Left hindlimb (tissue), 1 donor: ENCODE data around the gene MECR.
"Not testable (repeated sequence)": the region's sequence is repeated elsewhere in the genome, so short reads cannot be mapped to it uniquely, and the experiment has no call there.

Experiments
- DNase-seq: peaks from one replicate; pipeline ENCODE4 v3.0.0-alpha.2; 2018

MECR gene

DNA sequence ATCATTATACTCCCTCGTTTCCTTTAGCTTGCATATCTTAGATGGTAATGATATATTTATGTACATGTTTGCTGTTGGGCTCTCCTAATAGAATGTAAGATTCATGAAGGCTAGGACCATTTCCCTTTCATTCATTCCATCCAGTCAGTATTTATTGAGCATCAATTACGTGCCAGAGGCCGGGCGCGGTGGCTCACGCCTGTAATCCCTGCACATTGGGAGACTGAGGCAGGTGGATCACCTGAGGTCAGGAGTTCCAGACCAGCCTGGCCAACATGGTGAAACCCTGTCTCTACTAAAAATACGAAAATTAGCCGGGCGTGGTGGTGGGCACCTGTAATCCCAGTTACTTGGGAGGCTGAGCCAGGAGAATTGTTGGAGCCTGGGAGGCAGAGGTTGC lies 4.1 kb upstream of the MECR start:
- DNase-seq = not testable (repeated sequence)

DNA sequence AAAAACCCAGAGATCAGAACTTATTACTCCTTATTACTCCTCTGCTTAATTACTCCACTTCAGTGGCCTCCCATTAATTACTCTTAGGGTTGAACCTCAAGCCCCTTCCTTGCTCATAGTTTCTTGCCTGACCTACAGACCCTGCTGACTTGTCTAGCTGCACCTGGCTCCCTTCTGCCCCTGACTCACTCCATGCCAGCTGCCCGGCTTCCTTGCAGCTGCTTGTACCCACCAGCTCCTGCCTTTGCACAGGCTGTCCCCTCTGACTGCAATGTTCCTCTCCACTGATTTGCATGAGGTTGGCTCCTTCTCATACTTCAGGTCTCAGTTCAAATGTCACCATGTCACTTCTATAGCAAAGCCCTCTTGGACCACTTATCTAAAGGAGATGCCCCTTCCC lies 3.7 kb upstream of the MECR start:
- no peak for DNase-seq

DNA sequence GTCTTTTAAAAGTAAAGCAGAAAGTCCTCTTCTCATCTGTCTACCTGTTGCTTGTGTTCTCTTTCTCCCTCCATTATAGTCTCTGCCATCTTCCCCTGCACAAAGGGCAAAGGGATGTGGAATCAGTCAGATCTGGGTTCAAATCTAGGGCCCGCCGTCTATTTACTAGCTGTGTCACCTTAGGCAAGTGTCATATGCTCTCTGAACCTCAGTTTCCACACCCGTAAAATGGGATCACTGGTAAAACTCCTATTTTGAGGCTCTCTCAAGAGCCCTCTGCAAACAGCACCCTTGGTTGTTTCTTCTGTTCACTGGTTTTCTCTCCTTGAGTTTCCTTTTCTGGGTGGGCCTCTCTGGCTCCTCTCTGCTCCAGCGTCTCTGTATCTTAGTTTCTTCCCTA lies 3.0 kb upstream of the MECR start:
- no peak for DNase-seq

DNA sequence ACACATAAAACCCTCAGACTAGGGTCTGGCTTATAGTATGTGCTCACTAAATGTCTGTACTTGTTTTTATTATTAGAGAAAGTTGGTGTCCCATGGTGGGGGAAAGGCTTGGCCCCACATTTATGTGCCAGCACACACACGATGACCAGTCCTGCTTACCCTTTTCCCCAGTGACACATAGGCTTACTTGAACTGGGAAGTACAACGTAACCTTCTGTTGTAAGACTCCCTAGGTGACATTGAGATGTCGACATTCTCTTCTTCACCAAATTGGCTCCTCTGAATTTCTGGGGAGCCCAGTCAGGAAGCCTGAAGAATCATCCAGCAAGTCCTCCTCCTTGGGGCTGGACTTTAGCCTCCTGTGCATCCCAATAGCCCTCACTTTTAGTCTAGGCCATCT lies 1.7 kb upstream of the MECR start:
- no peak for DNase-seq

DNA sequence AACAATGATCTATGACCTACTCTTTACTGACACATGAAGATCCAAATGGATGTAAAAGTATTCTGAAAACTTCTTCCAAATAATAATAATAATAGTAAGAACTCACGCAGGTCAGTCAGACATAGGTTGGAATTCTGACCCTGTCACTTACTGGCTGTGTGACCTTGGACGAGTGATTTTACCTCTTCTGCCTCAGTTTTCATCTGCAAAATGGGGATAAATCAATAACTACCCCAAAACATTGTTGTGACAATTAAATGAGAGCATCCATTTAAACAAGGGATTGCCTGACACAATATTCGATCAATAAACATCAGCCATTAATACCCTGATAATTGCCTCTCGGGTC lies 556 bp downstream of the MECR start:
- no peak for DNase-seq

DNA sequence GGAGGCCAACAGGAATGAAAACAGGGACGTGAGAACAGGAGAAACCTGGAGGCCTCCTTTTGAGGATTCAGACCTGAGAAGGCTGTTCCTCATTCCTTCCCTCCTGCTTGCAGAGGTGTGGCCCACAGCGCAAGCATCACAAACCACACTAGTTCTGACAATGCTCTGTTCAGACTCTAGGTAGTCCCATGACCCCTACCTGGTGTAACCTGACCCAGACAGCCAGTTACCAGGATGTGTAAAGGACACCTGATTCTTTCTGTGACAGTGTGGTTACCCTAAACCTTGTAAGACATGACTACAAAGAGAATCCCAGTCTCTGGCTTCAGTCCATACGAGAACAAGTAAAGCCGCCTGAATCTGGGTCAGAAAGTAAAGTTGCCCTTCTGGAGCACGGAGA lies 3.2 kb downstream of the MECR start:
- no peak for DNase-seq

DNA sequence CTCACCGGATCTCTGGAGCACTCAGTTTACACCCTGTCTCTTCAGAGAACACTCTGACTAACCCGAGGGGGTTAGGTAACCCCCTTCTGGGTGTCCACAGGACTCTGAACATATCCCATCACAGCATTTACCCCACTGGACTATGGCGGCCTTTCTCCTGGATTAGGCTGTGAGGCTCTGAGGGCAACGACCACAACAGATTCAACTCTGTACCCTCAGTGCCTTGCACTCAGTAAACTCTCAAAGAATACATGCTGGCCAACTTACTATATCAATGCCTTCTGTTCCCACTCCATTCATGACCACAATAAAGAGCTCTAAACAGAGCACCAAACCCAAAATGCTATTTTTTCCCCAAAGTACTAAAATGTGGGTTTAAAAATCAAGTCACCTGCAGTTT lies 5.4 kb downstream of the MECR start:
- DNase-seq = no peak

DNA sequence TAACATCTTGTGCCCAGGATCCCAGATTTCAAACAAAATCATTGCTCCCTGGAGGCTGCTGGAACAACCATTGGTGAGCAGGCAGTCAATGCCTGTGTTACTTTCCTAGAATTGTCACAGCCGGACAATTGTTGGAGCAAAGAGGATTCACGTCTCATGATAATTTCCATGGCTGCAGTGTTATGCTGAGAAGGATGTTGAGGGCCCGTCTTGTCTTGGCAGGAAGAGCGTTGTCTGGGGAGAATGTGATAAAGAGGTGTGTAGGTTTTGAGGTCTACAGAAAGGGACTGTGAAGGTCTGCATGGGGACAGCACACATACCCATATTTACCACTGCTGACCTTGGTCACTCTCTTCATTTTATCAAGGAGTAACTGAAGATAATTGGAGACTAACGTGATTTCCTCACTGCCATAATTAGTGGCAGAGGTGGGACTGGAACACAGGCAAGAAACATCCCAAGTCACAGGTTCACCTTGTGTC lies 6.3 kb downstream of the MECR start:
- no peak for DNase-seq

DNA sequence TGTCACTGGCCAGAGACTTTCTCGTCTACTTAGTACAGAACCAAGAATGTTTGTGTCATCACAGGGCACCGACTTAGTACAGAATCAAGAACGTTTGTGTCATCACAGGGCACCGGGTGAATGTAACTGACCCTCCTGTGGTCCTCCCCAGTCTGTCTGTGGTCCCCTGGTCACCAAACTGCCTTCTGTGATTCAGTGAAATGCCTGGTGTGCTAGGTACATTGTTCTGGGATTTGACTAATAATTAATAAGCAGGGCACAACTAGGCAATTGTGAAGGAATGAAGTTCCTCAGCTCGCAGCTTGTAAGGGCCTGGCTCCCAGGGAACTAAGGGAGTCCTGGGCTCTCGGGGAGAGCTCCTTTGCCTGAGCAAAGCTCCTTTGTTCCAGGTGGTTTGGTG lies 7.2 kb downstream of the MECR start:
- DNase-seq = no peak

DNA sequence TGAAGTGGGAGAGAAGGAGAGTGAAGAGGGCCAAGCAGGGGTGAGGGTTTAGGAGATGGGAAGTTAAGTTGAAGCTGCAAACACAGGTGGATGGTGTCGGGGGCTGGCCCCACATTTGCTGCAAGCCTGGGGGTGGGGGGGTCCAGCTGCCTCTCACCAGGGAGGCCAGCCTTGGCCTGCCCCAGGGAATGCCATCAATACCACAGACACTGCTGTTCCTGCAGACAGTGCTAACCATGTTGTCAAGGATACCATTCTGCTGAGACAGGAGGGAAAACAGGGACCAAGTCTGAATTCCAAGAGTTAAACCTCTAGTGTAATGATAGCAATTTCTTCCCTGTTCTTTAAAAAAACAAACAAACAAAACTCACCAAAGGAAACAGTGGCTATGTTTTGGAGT lies 8.0 kb downstream of the MECR start:
- no peak for DNase-seq

DNA sequence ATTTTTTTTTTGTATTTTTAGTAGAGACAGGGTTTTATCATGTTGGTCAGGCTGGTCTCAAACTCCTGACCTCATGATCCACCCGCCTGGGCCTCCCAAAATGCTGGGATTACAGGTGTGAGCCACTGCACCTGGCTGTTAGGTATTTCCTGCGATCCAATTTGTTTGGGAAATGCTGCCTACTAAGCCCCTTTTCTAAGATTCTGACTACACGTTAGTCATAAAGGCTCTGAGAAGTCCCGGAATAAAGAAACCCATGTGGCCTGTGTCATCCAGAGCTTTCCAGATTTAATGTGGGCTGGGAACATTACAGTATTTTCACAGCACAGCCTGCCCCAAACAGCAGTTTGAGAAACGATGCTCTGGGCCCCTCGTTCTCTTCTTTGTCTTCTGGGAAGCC lies 8.5 kb downstream of the MECR start:
- DNase-seq = not testable (repeated sequence)

DNA sequence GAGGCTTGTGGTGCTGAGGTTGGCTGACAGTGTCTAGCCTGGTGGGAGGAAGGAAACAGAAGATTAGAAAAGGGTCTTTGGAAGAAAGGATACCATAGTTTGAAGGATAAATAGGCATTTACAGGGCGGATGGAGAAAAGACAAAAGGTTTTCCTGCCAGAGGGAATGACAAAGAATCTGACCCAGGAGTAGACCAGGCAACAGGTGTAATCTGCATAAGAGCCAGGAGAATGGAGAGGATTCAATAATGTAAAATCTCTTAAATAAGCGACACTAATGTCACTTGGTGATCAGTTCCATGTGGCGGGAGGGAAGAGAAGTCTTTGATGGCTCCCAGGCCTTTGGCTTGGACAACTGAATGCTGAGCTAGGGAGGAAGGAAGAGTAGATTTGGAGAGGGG lies 9.4 kb downstream of the MECR start:
- DNase-seq = no peak

DNA sequence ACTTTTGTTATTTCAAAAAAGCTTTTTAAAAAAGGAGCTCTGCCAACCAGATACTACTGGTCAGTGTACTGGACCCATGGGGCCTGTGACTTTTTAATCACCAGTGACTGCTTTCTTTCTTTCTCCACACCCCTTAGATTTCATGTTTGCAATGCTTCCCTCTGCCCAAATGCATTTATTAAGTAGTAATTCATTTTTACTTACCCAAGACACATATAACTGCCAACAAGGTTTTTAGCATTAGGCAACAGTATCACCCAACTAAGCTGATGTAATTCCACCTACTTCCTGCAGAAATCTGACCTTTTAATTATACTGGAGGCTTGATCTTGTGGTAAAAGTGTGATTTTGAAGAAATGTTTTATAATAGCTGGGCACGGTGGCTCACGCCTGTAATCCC lies 12.5 kb downstream of the MECR start:
- DNase-seq = no peak

DNA sequence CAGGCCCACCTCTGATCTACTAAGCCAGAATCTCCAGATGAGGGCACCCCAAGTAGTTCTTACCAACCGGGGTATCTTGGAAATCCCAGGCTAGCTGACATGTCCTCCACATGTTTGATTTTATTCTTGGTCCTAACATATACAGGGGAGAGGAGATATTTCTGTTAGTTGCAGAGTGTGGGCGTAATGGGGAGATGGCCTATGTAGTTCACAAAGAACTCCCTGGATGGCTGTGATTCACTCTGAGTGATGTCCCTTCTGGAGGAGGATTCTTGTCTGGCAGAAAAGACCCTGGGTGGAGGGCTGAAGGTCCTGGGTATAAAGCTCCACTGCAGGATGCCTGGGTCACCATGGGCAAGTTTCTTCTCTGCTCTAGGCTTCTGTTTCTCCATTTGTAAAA lies 13.1 kb downstream of the MECR start:
- no peak for DNase-seq

DNA sequence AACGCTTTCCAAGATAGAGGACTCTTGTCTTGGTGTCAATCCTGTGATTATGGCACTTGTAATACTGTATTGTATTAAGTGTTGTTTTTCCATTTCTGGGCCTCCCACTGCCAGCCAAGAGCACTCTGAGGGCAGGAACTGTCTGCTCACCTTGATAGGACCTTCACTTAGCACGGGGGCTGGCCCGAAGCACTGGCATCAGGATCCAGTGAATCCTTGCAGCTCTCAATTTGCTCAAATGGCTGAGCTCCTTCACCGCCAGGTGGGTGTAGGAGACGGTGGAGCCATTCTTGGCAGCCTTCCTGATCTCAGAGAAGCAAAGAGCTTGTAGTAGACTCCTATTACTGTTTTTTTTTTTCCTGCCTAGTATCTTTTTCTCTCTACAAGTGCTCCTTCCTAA lies 17.7 kb downstream of the MECR start:
- DNase-seq = no peak

DNA sequence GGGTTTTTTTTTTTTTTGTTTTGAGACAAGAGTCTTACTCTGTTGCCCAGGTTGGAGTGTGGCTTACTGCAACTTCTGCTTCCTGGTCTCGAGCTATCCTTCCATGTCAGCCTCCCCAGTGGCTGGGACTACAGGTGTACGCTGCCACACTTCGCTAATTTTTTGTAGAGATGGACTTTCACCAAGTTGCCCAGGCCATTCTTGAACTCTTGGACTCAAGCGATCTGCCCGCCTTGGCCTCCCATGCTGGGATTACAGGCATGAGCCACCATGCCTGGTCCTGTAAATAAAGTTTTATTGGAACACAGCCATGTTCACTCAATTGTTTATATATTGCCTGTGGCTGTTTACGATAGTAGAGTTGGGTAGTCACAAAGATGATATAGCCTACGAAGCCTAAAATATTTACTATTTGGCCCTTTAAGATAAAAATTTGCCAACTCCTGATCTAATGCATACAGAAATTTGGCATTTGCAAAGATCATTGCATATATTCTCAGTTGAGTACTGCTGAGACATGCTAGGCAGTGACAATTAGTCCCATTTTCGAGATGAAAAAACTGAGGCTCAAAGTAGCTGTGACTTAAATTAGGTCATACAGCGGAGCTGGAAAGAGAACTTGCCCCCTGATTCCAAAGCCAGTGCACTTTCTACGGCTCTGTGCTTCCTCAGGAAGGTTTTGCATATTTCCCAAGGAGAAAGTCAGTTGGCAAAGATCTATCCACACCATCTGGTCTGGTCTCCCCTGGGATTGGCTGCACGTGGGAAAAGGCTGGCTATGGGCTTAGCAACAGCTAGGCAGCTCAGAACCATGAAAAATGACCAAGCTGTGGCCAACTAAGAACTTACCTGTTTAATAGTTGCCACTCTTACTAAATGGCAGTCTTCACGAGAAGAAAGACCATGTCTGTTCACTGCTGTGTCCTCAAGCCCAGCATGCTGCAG lies 19.4 kb downstream of the MECR start:
- DNase-seq = no peak

DNA sequence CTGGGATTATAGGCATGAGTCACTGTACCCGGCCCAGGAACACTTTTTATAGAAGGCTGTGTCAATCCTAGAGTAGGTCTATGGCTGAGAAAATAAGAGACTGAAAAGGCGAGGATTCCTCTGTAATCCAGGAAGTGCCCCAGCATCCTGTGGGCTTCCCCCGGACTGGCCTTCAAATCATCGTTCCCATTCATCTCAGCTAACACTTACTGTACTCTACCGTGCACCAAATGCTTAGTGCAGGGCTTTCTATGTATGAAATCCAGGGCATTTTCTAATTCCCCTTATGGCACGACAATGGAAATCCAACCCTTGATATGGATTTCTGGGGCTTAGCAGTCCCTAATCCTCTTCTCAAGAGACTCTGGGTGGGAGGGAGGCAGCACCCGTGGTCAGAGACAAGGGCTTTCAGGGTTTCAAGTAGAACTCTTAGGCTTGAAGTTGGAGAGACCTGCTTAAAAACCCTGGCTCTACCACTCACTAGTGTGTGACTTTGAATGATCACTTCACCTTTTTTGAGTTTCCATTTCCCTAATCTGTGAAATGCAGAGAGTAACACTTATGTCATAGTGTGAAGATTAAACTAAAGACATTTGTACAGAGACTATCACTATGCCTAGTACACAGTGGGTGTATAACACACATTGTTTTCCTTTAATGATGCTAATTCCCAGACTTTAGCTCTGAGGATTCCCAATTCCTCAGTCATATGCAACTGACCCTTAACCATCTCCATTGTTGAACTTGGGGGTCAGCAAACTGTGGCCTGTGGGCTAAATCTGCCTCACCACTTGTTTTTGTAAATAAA lies 20.3 kb downstream of the MECR start:
- DNase-seq = no peak

DNA sequence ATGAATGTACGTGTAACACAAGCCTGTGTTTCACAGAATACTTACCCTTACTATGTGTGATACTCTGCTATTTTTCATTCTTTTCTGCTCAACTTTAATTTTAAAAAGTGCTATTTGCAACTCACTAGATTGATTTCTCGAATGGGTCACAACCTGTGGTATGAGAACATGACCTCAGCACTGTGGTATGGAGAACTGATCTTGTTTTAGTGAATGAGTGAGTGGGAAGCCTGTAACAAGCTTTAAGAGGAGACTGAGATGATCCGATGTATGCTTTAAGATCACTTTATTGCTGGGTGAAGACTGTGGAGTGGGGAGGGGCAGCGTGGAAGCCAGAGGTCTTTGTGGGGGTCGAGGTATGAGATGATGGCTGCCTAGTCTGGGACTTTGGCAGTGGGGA lies 21.6 kb downstream of the MECR start:
- no peak for DNase-seq

DNA sequence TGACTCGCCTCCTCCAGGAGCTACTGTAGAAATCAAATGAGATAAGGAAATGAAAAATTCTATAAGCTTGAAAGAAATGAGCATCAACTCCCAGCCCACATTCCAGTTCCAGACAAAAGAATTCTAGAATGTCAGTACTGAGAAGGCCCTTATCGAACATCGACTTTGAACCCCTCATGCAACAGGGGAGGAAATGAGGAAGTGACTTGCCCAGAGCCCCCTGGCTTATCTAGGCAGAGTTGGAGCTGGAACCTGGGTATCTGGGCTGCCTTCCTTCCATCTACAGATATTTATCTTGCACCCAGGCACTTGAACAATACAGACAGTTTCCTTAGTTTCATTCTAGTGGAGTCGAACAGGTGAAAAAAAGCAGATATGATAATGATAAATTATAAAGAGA lies 22.3 kb downstream of the MECR start:
- no peak for DNase-seq

DNA sequence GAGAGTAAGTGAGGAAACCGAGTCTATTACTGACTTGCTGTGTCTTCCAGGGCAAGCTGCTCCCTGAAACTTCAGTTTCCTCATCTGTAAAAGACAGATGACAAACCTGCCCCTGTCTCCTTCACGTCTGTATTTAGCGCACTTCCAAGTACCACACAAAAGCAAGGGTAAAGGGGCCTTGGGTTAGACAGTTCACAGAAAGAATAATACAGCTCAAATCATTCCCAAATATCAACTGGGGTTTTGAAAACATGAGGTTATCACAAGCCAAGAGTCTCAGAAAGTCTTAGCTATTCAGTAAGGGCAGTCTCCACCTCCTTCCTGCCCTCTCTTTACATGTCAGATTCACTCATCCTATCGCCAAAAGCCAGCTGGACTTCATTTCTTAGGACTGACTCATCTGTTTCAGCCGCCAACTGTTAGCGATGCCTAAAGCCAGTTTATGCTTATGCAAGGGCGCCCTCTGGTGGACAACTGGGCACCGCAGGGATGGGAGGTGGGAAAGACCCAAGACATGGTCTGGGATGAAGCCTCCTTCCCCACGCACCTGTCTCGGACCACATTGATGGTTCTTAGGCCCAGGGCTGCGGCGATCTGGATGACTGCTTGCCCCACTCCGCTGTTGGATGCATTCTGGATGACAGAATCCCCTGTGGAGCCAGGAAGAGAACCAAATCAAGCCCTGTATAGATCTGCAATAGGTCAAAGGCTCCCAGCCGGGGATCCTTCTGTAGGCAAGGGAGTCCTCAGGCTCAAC lies 28.0 kb downstream of the MECR start:
- peak; percentile 92 for DNase-seq

DNA sequence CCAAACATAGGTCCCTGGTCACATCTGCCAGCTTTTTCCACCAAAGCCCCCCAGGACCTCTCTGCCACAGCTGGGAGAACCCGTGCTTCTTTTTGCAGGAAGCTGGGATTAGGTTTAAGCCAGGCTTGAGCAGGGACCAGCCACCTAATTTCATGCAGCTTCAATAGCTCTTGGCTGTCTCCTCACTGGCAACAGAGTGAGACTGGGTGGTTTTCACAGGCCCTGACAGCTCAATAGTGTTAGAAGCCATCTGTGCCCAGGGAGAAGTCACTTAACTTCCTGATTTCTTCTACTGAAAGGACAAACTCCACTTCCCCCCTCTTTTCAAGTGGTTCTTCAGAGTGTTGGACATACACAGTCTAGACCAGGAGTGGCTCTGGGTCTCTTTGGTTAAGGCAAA lies 28.7 kb downstream of the MECR start:
- DNase-seq = no peak

DNA sequence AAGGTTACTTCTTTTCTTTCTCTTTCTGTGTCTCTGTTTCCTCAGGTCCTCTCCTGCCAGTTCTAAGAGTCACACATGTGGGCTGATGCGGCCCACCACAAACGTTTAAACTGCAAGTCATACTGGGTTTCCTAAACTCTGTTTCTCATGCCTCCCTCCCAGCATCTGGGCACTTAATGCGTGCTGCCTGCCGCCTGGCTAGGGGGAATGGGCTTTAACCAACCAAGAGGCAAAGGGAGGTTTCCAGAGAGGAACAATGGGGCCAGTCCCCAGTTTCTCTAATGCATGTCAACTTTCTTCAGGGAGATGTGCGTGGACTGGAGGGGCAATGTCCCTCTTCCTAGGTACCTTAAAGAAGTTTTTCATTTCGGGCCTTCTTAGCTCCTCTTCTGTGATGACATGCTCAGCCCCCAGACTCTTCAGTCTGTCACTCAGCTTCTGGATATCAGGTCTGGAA lies 29.1 kb downstream of the MECR start:
- DNase-seq = no peak

DNA sequence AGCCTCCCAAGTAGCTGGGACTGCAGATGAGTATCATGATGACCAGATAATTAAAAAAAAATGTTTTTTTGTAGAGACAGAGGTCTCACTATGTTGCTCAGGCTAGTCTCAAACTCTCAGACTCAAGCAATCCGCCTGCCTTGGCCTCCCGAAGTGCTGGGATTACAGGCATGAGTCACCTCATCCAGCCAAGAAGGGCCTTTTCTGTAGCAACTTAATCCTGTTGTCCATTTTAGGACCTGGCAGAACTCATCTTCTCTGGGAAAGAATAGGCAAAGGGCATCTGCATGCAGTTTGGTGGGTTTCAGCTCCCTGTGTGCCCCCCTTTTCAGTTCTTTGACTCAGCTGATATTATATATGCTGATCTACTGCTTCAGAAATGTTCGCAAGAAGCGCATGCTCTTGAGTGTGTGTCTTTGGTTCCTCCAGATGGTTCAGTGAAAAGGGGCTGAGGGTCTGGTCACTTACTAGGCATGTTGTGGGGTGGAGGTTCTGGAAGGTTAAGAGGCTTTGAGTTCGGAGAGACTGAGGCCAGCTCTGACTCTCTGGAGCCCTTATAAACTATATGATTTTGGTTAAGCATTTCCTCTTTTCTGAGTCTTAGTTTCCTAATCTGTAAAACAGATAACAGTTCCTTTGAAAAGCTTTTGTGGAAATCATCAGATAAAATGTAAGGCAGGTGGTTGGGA lies 29.7 kb downstream of the MECR start:
- no peak for DNase-seq
